GM19025 (cell line): Measurements from ENCODE around the gene PYROXD2.
"Not testable (repeated sequence)": the region's sequence is repeated elsewhere in the genome, so short reads cannot be mapped to it uniquely, and the experiment has no call there.

Experiments
- ATAC-seq: cut with Tn5 transposase; IDR thresholded peaks from one replicate; pipeline ENCODE4 v1.9.1; 2021; ENCODE audit warnings: mild to moderate bottlenecking, low read depth, moderate library complexity; ENCODE audit not compliant: unreplicated experiment

PYROXD2 gene

GRCh38 chr10:98396096-98397063, 18.6 kb downstream of the PYROXD2 start:
- ATAC-seq, result no peak

GRCh38 chr10:98394851-98395440, 20.0 kb downstream of the PYROXD2 start:
- ATAC-seq, result no peak

GRCh38 chr10:98391578-98391991, 23.4 kb downstream of the PYROXD2 start:
- no peak for ATAC-seq

- no peak for ATAC-seq
These were observed 23.9 kb downstream of the PYROXD2 start for GRCh38 chr10:98391065-98391464.

- ATAC-seq, result no peak
These were observed 24.6 kb downstream of the PYROXD2 start for GRCh38 chr10:98390406-98390805.

- no peak for ATAC-seq
These were observed 25.6 kb downstream of the PYROXD2 start for GRCh38 chr10:98389398-98389797.

- no peak for ATAC-seq
These were observed 26.8 kb downstream of the PYROXD2 start for GRCh38 chr10:98388101-98388655.

GRCh38 chr10:98384531-98385133, 30.4 kb downstream of the PYROXD2 start:
- ATAC-seq, result no peak

- no peak for ATAC-seq
These were observed 31.1 kb downstream of the PYROXD2 start for GRCh38 chr10:98383869-98384268.

- ATAC-seq, result not testable (repeated sequence)
These were observed 31.8 kb downstream of the PYROXD2 start for GRCh38 chr10:98383134-98383667.

GRCh38 chr10:98382691-98383101, 32.3 kb downstream of the PYROXD2 start:
- ATAC-seq, result no peak

- no peak for ATAC-seq
These were observed 34.3 kb downstream of the PYROXD2 start for GRCh38 chr10:98380493-98381339.

- no peak for ATAC-seq
These were observed 36.3 kb downstream of the PYROXD2 start for GRCh38 chr10:98378722-98379121.

- no peak for ATAC-seq
These were observed 37.4 kb downstream of the PYROXD2 start for GRCh38 chr10:98377536-98377935.

GRCh38 chr10:98377001-98377400, 38.0 kb downstream of the PYROXD2 start:
- no peak for ATAC-seq

- ATAC-seq, result no peak
These were observed 38.5 kb downstream of the PYROXD2 start for GRCh38 chr10:98376485-98376884.

- ATAC-seq, result no peak
These were observed 40.6 kb downstream of the PYROXD2 start for GRCh38 chr10:98374217-98374985.

- no peak for ATAC-seq
These were observed 41.5 kb downstream of the PYROXD2 start for GRCh38 chr10:98373260-98374040.
